CD14-positive monocyte (primary cell): Measurements from ENCODE around the gene FHIP1B. TPM values are rescaled to one million over a fixed set of nuclear protein-coding genes. Genes with fewer than 3 reads are reported as not detected.
A peak's percentile ranks its signal among the peaks of the same experiment; 100 is the strongest.

ENCODE experiments used
- DNase-seq, 3 donors: peaks; one replicate each; pipeline ENCODE4 v3.0.0-alpha.2; 2011 to 2022
- H2AFZ ChIP-seq: 2 replicates; pipeline ENCODE4 v1.6.0; 2012; ENCODE audit warnings: mild to moderate bottlenecking, low read depth, low read length, inconsistent platforms; ENCODE audit not compliant: insufficient read depth, poor library complexity, severe bottlenecking
- H3K27ac ChIP-seq, 2 donors: 1 replicate in 1 of 2; 2 replicates in 1 of 2; pipeline ENCODE4 v1.5.1; 2012 to 2013; ENCODE audit warnings: low read length in 2 of 2, control low read depth in 1 of 2, inconsistent platforms in 1 of 2, low read depth in 1 of 2, mild to moderate bottlenecking in 1 of 2
- H3K27me3 ChIP-seq, 2 donors: one replicate each; pipeline versions ENCODE4 v1.6.0 to v1.6.1; 2011 to 2013; ENCODE audit warnings: low read length in 2 of 2; ENCODE audit not compliant: control insufficient read depth in 2 of 2, insufficient read depth in 2 of 2
- H3K36me3 ChIP-seq, 2 donors: replicated peaks in 1 of 2; 1 replicate in 1 of 2; 2 replicates in 1 of 2; pipeline versions ENCODE4 v1.5.1 to v1.6.1; 2012 to 2013; ENCODE audit warnings: low read length in 2 of 2, control low read depth in 1 of 2, inconsistent platforms in 1 of 2, mild to moderate bottlenecking in 1 of 2; ENCODE audit not compliant: insufficient read depth in 2 of 2, control insufficient read depth in 1 of 2
- H3K4me1 ChIP-seq, 2 donors: 1 replicate in 1 of 2; 2 replicates in 1 of 2; pipeline versions ENCODE4 v1.5.1 to v1.6.1; 2012 to 2013; ENCODE audit warnings: low read length in 2 of 2, control low read depth in 1 of 2, inconsistent platforms in 1 of 2, mild to moderate bottlenecking in 1 of 2, moderate library complexity in 1 of 2; ENCODE audit not compliant: insufficient read depth in 2 of 2, control insufficient read depth in 1 of 2
- H3K4me2 ChIP-seq: replicated peaks from 2 replicates; pipeline ENCODE3; 2012; ENCODE audit warnings: low read length, moderate library complexity, mild to moderate bottlenecking; ENCODE audit not compliant: poor library complexity, severe bottlenecking; ENCODE audit errors: extremely low read depth
- H3K4me3 ChIP-seq, 3 experiments: fragments of 200-600 bp in 1 of 3; sonication (generic) in 1 of 3; replicated peaks in 1 of 3; 1 replicate in 2 of 3; 2 replicates in 1 of 3; pipeline ENCODE4 v1.5.1; 2011 to 2013; ENCODE audit warnings: low read length in 3 of 3, mild to moderate bottlenecking in 3 of 3, control low read depth in 2 of 3, low read depth in 2 of 3, inconsistent platforms in 1 of 3, moderate library complexity in 1 of 3
- H3K79me2 ChIP-seq: 2 replicates; pipeline ENCODE4 v1.6.0; 2012; ENCODE audit warnings: mild to moderate bottlenecking, control low read depth, inconsistent platforms, low read length, moderate library complexity; ENCODE audit not compliant: insufficient read depth
- H3K9ac ChIP-seq: 2 replicates; pipeline ENCODE4 v1.6.0; 2017; ENCODE audit warnings: low read length, mild to moderate bottlenecking; ENCODE audit not compliant: insufficient read depth, poor library complexity, severe bottlenecking
- H3K9me3 ChIP-seq, 2 donors: replicated peaks in 1 of 2; 1 replicate in 1 of 2; 2 replicates in 1 of 2; pipeline versions ENCODE4 v1.5.1 to v1.6.1; 2012 to 2013; ENCODE audit warnings: low read length in 2 of 2, control low read depth in 1 of 2; ENCODE audit not compliant: control insufficient read depth in 1 of 2, insufficient read depth in 1 of 2
- H4K20me1 ChIP-seq: 2 replicates; pipeline ENCODE4 v1.6.0; 2012; ENCODE audit warnings: mild to moderate bottlenecking, low read length, control low read depth, moderate library complexity; ENCODE audit not compliant: insufficient read depth
- H3K27ac Mint-ChIP-seq, 7 donors: one replicate each; pipeline ENCODE4 v1.8.0; 2020; ENCODE audit warnings: mild to moderate bottlenecking in 7 of 7, mixed read lengths in 7 of 7, moderate library complexity in 6 of 7, inconsistent platforms in 2 of 7
- H3K27me3 Mint-ChIP-seq, 3 donors: one replicate each; pipeline ENCODE4 v1.8.0; 2021 to 2022; ENCODE audit warnings: low read depth in 3 of 3, mild to moderate bottlenecking in 3 of 3, mixed read lengths in 3 of 3, moderate library complexity in 3 of 3, inconsistent platforms in 1 of 3
- H3K36me3 Mint-ChIP-seq, 2 donors: one replicate each; pipeline ENCODE4 v1.8.0; 2020; ENCODE audit warnings: mixed read lengths in 2 of 2, inconsistent platforms in 1 of 2, mild to moderate bottlenecking in 1 of 2
- H3K4me1 Mint-ChIP-seq: one replicate; pipeline ENCODE4 v1.8.0; 2020; ENCODE audit warnings: mild to moderate bottlenecking, mixed read lengths
- H3K4me3 Mint-ChIP-seq, 2 donors: one replicate each; pipeline ENCODE4 v1.8.0; 2020; ENCODE audit warnings: mild to moderate bottlenecking in 2 of 2, mixed read lengths in 2 of 2, moderate library complexity in 1 of 2
- H3K9me3 Mint-ChIP-seq, 7 donors: one replicate each; pipeline ENCODE4 v1.8.0; 2020 to 2022; ENCODE audit warnings: mixed read lengths in 7 of 7, mild to moderate bottlenecking in 6 of 7, moderate library complexity in 6 of 7, inconsistent platforms in 2 of 7
- CTCF ChIP-seq: fragments of 200-600 bp; IDR thresholded peaks from one replicate; pipeline ENCODE4 v1.8.0; 2022; ENCODE audit warnings: antibody characterized with exemption, mild to moderate bottlenecking
- WGBS: methylation state at CpG from one replicate; pipeline ENCODE4 v1.1.5; 2013; ENCODE audit warnings: missing lambda C conversion rate; ENCODE audit not compliant: insufficient coverage; 5-methylcytosine and 5-hydroxymethylcytosine counted together
- intact Hi-C, 2 donors: fragments of 100-400 bp; cut with micrococcal nuclease; formaldehyde crosslinking; loops; one replicate each; pipeline versions ENCODE4 v1.15.0 to v1.15.1; 2023
- polyA plus RNA-seq, 3 donors: library from polyadenylated mRNA; depleted of rRNA in 1 of 3; unstranded in 2 of 3; stranded (reverse) in 1 of 3; fragments of 300-500 nt in 2 of 3; fragments of >200 nt in 1 of 3; fragmentation: Illumina TruSeq in 2 of 3; gene quantifications; 1 replicate in 2 of 3; 2 replicates in 1 of 3; pipeline ENCODE4 v1.2.3, GENCODE V29; 2012 to 2021

FHIP1B gene
- polyA plus RNA-seq, 3 donors: 14.2 to 64.1 (median 18.9) TPM

GRCh38 chr11:6263662-6264061 is 29.2 kb upstream of the FHIP1B start:
- Histone ChIP-seq H3K9me3 (peaks cover 0 to 11% of the 10 kb centered on the region in 2 donors), H3K4me2 (no peak overlapping the region), H4K20me1 (no peaks in the 10 kb centered on the region), H3K9ac (no peak overlapping the region), H3K27ac (no peak overlapping the region), H3K4me3 (no peak overlapping the region), H2AFZ (no peak overlapping the region), H3K4me1 (peaks cover 13 to 15% of the 10 kb centered on the region in 2 donors), H3K79me2 (no peaks in the 10 kb centered on the region), H3K36me3 (no peaks in the 10 kb centered on the region), H3K27me3 (peaks cover 61 to 70% of the 10 kb centered on the region in 2 donors)
- Mint-ChIP-seq H3K4me1 (peaks cover 8% of the 10 kb centered on the region), H3K4me3 (no peak overlapping the region), H3K27ac (no peak overlapping the region), H3K27me3 (peaks cover 6 to 37% (median 17%) of the 10 kb centered on the region in 3 donors), H3K36me3 (no peaks in the 10 kb centered on the region), H3K9me3 (peaks cover 0 to 8% (median 2%) of the 10 kb centered on the region in 7 donors)
- no peak for DNase-seq
- intact Hi-C loops: no loop called here
- 100% methylated on average over 1 of the region's 1 CpG for WGBS
- no peak for TF ChIP-seq CTCF

- DNase-seq: no peak
- peak overlapping the region; percentile 71 for H3K4me2 ChIP-seq
- Mint-ChIP-seq H3K4me3 (no peak overlapping the region), H3K27ac (no peak overlapping the region), H3K9me3 (peaks cover 0 to 12% (median 2%) of the 10 kb centered on the region in 7 donors), H3K36me3 (no peaks in the 10 kb centered on the region), H3K27me3 (peaks cover 0 to 29% (median 3%) of the 10 kb centered on the region in 3 donors), H3K4me1 (peaks cover 12% of the 10 kb centered on the region)
- H3K27ac ChIP-seq: no peak overlapping the region
- H3K36me3 ChIP-seq: no peaks in the 10 kb centered on the region
- H3K9ac ChIP-seq: no peak overlapping the region
- no peaks in the 10 kb centered on the region for H4K20me1 ChIP-seq
- H3K4me1 ChIP-seq: peaks cover 14 to 18% of the 10 kb centered on the region in 2 donors
- WGBS: 33% methylated on average over 2 of the region's 5 CpGs
- no peak for TF ChIP-seq CTCF
- H3K27me3 ChIP-seq: peaks cover 85 to 96% of the 10 kb centered on the region in 2 donors
- H3K4me3 ChIP-seq: no peak overlapping the region
- H3K9me3 ChIP-seq: peaks cover 0 to 21% of the 10 kb centered on the region in 2 donors
- no peaks in the 10 kb centered on the region for H3K79me2 ChIP-seq
- intact Hi-C loops: no loop called here
- no peak overlapping the region for H2AFZ ChIP-seq
Observed at GRCh38 chr11:6260207-6260726, 25.8 kb upstream of the FHIP1B start.
